ENCODE data around the gene LTBP1.

DNA sequence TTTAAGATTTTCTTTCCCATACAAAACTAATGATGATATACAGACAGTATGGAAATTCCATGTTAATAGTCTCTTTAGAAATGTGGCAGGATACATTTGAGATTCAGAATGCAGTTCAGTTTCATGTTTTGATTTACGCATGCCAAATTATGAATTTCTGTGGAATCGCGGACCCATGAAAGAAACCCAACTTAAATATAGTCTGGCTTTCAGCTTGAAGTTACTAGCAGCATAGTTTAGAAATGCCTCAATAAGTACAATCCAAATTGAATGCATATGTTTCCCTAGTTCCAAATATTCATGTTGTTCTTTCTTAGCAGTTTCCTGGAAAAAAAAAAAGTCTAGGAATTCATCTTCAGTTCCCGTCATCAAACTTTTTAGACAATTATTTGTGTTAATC is 365.6 kb downstream of the LTBP1 start:
- TF ChIP-seq CTCF (IDR thresholded peaks at IDR 0.05), result no peak
- TF ChIP-seq POLR2AphosphoS5 (IDR thresholded peaks at IDR 0.05), result no peak
- no peak for TF ChIP-seq POLR2A (IDR thresholded peaks at IDR 0.05)

Measured in breast epithelium (tissue), 3 donors.